Measurements from ENCODE around the gene H3-3A. TPM values are rescaled to one million over a fixed set of nuclear protein-coding genes. Genes with fewer than 3 reads are reported as not detected.
A peak's percentile ranks its signal among the peaks of the same experiment; 100 is the strongest.

H3-3A gene
- total RNA-seq, 1 experiment from 2014 or later, result 1,129 TPM

DNA sequence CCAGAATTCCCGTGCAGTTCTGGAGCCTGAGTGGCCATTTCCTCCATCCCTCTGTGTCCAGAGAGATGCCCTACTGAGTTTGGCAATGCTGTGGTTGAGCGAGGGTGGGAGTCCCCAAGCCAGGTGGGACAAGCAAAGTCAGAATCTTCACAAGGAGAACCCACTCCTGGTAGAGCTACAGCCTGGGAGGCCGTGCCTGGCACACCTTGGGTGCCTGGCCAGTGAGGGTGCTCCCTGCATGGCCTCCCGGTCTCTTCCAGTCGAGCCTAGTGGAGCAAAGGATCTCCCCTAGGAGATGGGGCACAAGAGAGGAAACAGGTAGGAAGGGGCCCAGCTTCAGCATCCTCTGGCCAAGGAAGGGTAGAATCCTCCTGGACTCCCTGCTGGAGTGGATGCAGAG is 57.9 kb downstream of the H3-3A start:
- Histone ChIP-seq H2BK120ac (ENCODE audit: low read depth, low read length, poor library complexity, severe bottlenecking) (no peak overlapping the region), H4K5ac (ENCODE audit: insufficient read length, low read depth, low read length) (no peak overlapping the region), H3K56ac (ENCODE audit: insufficient read length, low read depth, low read length) (no peak overlapping the region), H3K9me3 (ENCODE audit: control insufficient read depth, low read depth, low read length) (no peaks in the 10 kb centered on the region), H3K4ac (ENCODE audit: low read depth, low read length) (no peak overlapping the region), H3K79me1 (ENCODE audit: insufficient read depth, low read depth, low read length, poor library complexity, severe bottlenecking) (no peaks in the 10 kb centered on the region), H3K14ac (ENCODE audit: insufficient read depth, low read length) (no peak overlapping the region; the same call in 1 of the 2 replicates), H2AFZ (ENCODE audit: low read length) (no peak overlapping the region), H3K23me2 (ENCODE audit: insufficient read length, low read depth, low read length, poor library complexity, severe bottlenecking) (peaks cover 8% of the 10 kb centered on the region), H3K27ac (ENCODE audit: insufficient read length, low read depth, low read length) (no peak overlapping the region), H4K20me1 (ENCODE audit: control insufficient read depth, insufficient read depth, insufficient read length) (no peaks in the 10 kb centered on the region), H3K4me1 (ENCODE audit: insufficient read depth, low read length) (peaks cover 6% of the 10 kb centered on the region; the same call in 1 of the 2 replicates), H2BK20ac (ENCODE audit: low read depth, low read length, poor library complexity, severe bottlenecking) (no peak overlapping the region), H2BK12ac (ENCODE audit: insufficient read length, low read depth, low read length) (no peak overlapping the region), H3K9ac (ENCODE audit: extremely low read depth, insufficient read length, low read length) (no peak overlapping the region), H3K79me2 (ENCODE audit: insufficient read depth, low read length) (no peaks in the 10 kb centered on the region), H3K4me2 (ENCODE audit: insufficient read depth, insufficient read length, low read length) (no peak overlapping the region), H3K27me3 (ENCODE audit: insufficient read depth, low read length) (no peaks in the 10 kb centered on the region; the same call in 1 of the 2 replicates), H3T11ph (ENCODE audit: low read length) (no peak overlapping the region), H2AK5ac (ENCODE audit: insufficient read length, low read length) (no peak overlapping the region), H2BK5ac (ENCODE audit: insufficient read length, low read length) (no peak overlapping the region), H3K18ac (ENCODE audit: insufficient read length, low read depth, low read length) (no peak overlapping the region), H4K91ac (ENCODE audit: insufficient read length, low read depth, low read length) (no peak overlapping the region), H4K8ac (replicated peaks; ENCODE audit: insufficient read length, low read depth, low read length) (no peak overlapping the region), H3K23ac (ENCODE audit: insufficient read length, low read depth, low read length) (no peak overlapping the region), H2BK15ac (ENCODE audit: low read depth, low read length) (no peak overlapping the region)
- TF ChIP-seq, protein P1, sequence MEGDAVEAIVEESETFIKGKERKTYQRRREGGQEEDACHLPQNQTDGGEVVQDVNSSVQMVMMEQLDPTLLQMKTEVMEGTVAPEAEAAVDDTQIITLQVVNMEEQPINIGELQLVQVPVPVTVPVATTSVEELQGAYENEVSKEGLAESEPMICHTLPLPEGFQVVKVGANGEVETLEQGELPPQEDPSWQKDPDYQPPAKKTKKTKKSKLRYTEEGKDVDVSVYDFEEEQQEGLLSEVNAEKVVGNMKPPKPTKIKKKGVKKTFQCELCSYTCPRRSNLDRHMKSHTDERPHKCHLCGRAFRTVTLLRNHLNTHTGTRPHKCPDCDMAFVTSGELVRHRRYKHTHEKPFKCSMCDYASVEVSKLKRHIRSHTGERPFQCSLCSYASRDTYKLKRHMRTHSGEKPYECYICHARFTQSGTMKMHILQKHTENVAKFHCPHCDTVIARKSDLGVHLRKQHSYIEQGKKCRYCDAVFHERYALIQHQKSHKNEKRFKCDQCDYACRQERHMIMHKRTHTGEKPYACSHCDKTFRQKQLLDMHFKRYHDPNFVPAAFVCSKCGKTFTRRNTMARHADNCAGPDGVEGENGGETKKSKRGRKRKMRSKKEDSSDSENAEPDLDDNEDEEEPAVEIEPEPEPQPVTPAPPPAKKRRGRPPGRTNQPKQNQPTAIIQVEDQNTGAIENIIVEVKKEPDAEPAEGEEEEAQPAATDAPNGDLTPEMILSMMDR (conservative IDR thresholded peaks at IDR 0.05), result no peak
- Mint-ChIP-seq H3K9me3 (peaks cover 4 to 6% of the 10 kb centered on the region in 2 experiments; a peak in 4 of 5 replicates), H3K4me1 (peaks cover 48 to 58% of the 10 kb centered on the region in 2 experiments), H3K36me3 (ENCODE audit: insufficient read depth in 1 of 3, low read depth in 3 of 3) (peaks cover 0 to 4% (median 0%) of the 10 kb centered on the region in 3 experiments; a peak in 3 of 7 replicates), H3K4me3 (peak overlapping the region in 1 of 2 experiments; percentile 43; a peak in 2 of 5 replicates), H3K27me3 (ENCODE audit: low read depth) (peaks cover 24% of the 10 kb centered on the region), H3K27ac (no peak overlapping the region)
- no peak for DNase-seq
- WGBS (ENCODE audit: extremely low coverage, insufficient read length, low lambda C conversion rate), result no CpG with 5 or more reads among the region's 5 CpGs
